GM10847 (cell line): ENCODE measurements around the gene PFDN2.

Source experiments
- POLR2A ChIP-seq: IDR thresholded peaks from 2 replicates; pipeline ENCODE4 v1.6.1; 2011; ENCODE audit not compliant: insufficient read length; ENCODE audit errors: extremely low read depth

PFDN2 gene

GRCh38 chr1:161157867-161158266, 40.0 kb upstream of the PFDN2 start:
- TF ChIP-seq POLR2A, result no peak

DNA sequence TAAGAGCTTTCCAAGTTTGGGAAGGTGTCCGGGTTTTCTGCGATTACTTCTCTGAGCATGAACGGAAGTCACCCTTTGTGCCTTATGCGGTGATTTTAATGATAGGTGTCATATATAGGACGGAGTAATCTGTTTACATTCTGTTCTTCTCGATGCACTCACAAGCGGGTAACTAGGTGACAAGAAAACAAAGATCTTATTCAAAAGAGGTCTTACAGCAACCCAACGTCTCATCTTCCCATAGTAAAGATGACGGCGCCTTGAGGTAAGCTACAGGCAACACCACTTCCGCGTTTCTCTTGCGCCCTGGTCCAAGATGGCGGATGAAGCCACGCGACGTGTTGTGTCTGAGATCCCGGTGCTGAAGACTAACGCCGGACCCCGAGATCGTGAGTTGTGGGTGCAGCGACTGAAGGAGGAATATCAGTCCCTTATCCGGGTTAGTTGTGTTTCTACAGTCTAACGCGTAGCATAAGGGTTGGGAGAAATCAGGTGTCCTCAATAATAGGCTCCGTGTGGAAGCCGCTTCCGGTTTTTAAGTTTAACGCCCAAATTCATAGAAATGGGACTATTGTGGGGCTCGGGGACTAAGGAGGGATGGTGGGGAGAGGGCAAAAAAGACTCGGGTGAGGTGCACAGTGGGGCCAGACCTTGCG, 36.0 kb upstream of the PFDN2 start, which contains the start of gene UFC1:
Gene UFC1 (plus strand): TSS at position 297 of the 656 bp plus-strand sequence. CDS start 20 bp downstream, at position 317.
- TF ChIP-seq POLR2A, result peak; percentile 83

DNA sequence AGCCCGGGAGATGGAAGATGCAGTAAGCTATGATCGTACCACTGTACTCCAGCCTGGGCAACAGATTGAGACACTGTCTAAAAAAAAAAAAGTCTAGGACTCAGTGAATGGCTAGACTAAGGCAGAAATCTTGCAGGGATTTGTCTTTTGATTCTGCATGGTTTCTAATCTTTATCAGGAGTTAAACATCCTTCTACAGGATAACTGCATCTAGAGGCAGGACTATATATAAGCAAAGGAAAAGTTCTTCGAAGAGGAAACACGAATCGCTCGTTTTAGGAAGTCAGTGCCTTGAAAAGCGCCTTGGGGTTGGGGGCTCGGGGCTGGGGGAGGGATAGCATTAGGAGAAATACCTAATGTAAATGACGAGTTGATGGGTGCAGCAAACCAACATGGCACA, 35.3 kb upstream of the PFDN2 start:
- TF ChIP-seq POLR2A, result no peak

GRCh38 chr1:161145832-161146231, 28.0 kb upstream of the PFDN2 start:
- no peak for TF ChIP-seq POLR2A

- TF ChIP-seq POLR2A, result no peak
Observed at GRCh38 chr1:161140755-161141400, 23.0 kb upstream of the PFDN2 start.

GRCh38 chr1:161139766-161140165, 21.9 kb upstream of the PFDN2 start:
- TF ChIP-seq POLR2A, result no peak

GRCh38 chr1:161138431-161138830, 20.6 kb upstream of the PFDN2 start:
- no peak for TF ChIP-seq POLR2A

DNA sequence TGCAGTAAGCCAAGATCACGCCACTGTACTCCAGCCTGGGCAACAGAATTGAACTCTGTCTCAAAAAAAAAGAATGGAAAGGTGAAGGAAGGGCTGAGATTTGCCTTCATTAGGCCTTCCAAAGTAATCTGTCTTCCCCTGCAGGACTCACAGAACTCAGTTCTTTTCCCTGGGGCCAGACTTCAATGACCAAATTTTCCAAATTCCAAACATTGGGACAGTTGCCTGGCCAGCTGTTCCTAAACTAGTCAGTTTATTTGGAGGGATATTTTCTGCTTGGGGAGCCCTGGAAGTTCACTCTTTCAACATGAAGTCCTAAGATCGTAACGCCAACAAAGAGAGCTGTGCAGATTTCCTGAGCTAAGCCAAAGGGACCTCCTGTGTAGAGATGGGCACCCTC, 20.0 kb upstream of the PFDN2 start:
- no peak for TF ChIP-seq POLR2A

GRCh38 chr1:161133220-161133740, 15.4 kb upstream of the PFDN2 start:
- TF ChIP-seq POLR2A, result no peak

GRCh38 chr1:161132410-161133219, 14.8 kb upstream of the PFDN2 start, which contains the start of gene DEDD:
DEDD (minus strand) TSS chr1:161132667; CDS start chr1:161124462, 8,205 bp downstream.
- peak; percentile 56 for TF ChIP-seq POLR2A

DNA sequence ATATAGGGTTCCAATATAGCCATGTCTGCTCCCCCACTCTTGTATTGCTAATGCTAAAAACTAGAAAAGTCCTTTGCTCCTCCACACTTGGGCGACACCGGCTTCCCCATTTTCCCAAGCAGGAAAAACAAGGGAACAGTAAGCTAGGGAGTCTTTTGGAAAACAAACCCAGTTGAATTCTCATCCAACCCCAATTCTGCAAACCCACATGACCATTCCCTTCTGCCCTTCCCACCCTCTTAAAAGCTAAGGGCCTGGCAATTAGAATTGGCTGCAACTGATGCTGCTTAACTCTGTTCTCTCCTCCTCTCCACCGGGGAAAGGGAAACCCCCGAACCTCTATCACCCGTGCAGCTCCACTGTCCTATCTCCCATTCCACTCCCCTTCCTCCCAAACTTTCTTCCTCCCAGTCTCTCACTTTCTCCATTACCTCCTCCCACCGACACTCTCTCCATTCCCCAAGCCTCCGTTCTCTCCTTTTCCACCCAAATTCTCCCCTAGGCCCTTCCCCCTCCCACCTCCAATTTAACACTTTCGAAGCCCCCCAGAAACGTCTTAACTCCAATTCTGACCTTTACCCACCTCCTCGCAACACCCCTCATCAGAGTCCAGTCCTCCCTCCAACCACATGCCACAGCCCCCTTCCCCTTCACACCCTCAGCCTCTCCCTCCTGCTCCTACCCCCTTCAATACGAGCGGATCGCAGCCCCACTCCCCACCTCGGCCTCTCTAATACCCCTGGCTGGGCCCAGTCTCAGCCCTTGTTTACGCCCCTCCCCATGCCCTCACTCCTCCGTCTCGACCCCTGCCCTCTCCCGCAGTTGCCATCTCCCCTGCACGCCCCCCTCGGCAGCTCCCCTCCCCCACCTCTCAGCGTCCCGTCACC, 13.9 kb upstream of the PFDN2 start:
- no peak for TF ChIP-seq POLR2A

DNA sequence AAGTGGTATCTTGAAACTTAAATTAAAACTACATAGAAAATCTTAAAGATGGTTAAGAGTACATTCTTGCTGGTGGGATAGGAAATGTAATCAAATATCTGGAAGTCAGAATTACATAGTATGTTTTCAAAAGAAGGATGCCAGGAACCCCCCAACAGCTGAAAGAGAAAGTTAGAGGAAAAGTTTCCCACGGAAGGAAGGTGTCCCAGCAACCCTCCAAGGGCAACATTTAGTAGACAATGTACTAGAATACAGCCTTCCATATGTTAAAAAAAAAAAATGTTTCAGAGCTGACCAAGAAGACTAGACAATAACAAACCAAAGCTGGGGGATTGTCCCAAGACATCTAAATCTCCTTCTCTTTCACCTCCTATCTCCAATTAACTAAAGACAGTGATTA, 12.4 kb upstream of the PFDN2 start:
- no peak for TF ChIP-seq POLR2A

GRCh38 chr1:161128591-161129420, 11.0 kb upstream of the PFDN2 start:
- no peak for TF ChIP-seq POLR2A

GRCh38 chr1:161127649-161128048, 9.8 kb upstream of the PFDN2 start:
- TF ChIP-seq POLR2A, result no peak
